Sigmoid colon (tissue), 4 donors: Measurements from ENCODE around the gene TCAP.

ENCODE experiments used
- CTCF ChIP-seq, 4 experiments: fragments of 450-650 bp in 3 of 4; fragments of 200-600 bp in 1 of 4; IDR thresholded peaks; one replicate each; pipeline ENCODE4 v1.5.1; 2016 to 2019; ENCODE audit warnings: antibody characterized with exemption in 4 of 4, mild to moderate bottlenecking in 3 of 4, moderate library complexity in 2 of 4
- EP300 ChIP-seq, 4 donors: sonication (generic); formaldehyde crosslinking; IDR thresholded peaks; one replicate each; pipeline ENCODE4 v1.6.1; 2017; ENCODE audit warnings: antibody characterized with exemption in 4 of 4
- POLR2A ChIP-seq, 2 donors: fragments of 450-650 bp; IDR thresholded peaks; one replicate each; pipeline ENCODE4 v1.6.1; 2016; ENCODE audit warnings: antibody characterized with exemption in 2 of 2, mild to moderate bottlenecking in 2 of 2, moderate library complexity in 2 of 2
- POLR2AphosphoS5 ChIP-seq, 4 donors: sonication (generic); formaldehyde crosslinking; IDR thresholded peaks; one replicate each; pipeline ENCODE4 v1.6.1; 2017; ENCODE audit warnings: antibody characterized with exemption in 4 of 4

GRCh38 chr17:39677542-39678339 lies 12.6 kb downstream of the TCAP start:
- TF ChIP-seq CTCF (IDR thresholded peaks at IDR 0.05) (no peak), POLR2A (IDR thresholded peaks at IDR 0.05) (no peak), EP300 (IDR thresholded peaks at IDR 0.05) (no peak), POLR2AphosphoS5 (IDR thresholded peaks at IDR 0.05) (no peak)
